Measurements from ENCODE around the gene LCAT. TPM values are rescaled to one million over a fixed set of nuclear protein-coding genes. Genes with fewer than 3 reads are reported as not detected.
A peak's percentile ranks its signal among the peaks of the same experiment; 100 is the strongest.

Gene LCAT, protein sequence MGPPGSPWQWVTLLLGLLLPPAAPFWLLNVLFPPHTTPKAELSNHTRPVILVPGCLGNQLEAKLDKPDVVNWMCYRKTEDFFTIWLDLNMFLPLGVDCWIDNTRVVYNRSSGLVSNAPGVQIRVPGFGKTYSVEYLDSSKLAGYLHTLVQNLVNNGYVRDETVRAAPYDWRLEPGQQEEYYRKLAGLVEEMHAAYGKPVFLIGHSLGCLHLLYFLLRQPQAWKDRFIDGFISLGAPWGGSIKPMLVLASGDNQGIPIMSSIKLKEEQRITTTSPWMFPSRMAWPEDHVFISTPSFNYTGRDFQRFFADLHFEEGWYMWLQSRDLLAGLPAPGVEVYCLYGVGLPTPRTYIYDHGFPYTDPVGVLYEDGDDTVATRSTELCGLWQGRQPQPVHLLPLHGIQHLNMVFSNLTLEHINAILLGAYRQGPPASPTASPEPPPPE
- 1.6 and 1.7 TPM in 2 replicates for total RNA-seq

DNA sequence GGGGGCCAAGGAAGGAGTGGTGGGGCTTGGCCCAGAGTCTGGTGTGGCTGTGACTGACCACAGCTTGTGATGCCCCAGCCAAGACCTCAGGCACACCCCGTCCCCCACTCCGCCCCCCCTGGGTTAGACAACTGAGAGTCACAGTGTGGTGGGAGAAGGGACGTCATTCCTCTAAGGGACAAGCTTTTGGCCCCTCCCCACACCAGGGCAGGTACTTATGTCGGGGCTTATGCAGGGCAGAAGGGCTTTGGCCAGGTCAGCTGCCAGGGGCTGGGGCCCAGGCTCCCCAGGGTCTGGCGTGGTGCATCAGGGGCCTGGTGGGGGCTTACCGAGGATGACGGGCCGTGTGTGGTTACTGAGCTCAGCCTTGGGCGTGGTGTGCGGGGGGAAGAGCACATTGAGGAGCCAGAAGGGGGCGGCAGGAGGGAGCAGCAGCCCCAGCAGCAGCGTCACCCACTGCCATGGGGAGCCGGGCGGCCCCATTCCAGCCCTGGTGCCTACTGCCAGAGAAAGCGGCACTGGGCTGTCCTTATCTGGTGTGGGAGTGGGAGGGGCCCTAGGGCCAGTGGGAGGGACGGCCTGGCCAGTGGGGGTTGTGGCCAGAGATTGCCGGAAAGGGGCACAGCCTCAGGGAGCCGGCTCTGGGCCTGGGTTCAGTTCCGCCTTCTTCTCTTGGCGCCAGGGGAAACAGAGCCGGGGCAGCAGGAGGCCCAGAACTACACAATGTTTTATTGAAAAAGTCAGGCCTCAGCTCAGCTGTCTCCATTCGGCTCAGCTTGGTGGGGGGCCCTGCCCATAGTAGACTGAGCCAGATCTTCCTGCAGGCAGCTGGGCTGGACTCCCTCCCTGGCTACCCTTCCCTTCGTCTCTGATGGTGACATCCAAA is at the start of gene LCAT:
TSS of gene LCAT (minus strand) at position 502 of the 886 bp plus-strand sequence. CDS start at position 483, 19 bp downstream.
- Histone ChIP-seq H3K36me3 (ENCODE audit: control insufficient read depth, insufficient read depth, low read length) (peaks cover 45% of the 10 kb centered on the region), H3K27me3 (ENCODE audit: control insufficient read depth, insufficient read depth, low read length) (no peaks in the 10 kb centered on the region), H3K4me3 (ENCODE audit: low read depth, low read length) (no peak within 1 kb of the TSS)
- FAIRE-seq: no peak
- TF ChIP-seq, protein P1, sequence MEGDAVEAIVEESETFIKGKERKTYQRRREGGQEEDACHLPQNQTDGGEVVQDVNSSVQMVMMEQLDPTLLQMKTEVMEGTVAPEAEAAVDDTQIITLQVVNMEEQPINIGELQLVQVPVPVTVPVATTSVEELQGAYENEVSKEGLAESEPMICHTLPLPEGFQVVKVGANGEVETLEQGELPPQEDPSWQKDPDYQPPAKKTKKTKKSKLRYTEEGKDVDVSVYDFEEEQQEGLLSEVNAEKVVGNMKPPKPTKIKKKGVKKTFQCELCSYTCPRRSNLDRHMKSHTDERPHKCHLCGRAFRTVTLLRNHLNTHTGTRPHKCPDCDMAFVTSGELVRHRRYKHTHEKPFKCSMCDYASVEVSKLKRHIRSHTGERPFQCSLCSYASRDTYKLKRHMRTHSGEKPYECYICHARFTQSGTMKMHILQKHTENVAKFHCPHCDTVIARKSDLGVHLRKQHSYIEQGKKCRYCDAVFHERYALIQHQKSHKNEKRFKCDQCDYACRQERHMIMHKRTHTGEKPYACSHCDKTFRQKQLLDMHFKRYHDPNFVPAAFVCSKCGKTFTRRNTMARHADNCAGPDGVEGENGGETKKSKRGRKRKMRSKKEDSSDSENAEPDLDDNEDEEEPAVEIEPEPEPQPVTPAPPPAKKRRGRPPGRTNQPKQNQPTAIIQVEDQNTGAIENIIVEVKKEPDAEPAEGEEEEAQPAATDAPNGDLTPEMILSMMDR (IDR thresholded peaks at IDR 0.05; ENCODE audit: insufficient read depth, low read length, severe bottlenecking): no peak
- DNase-seq (ENCODE audit: low read depth): no peak

DNA sequence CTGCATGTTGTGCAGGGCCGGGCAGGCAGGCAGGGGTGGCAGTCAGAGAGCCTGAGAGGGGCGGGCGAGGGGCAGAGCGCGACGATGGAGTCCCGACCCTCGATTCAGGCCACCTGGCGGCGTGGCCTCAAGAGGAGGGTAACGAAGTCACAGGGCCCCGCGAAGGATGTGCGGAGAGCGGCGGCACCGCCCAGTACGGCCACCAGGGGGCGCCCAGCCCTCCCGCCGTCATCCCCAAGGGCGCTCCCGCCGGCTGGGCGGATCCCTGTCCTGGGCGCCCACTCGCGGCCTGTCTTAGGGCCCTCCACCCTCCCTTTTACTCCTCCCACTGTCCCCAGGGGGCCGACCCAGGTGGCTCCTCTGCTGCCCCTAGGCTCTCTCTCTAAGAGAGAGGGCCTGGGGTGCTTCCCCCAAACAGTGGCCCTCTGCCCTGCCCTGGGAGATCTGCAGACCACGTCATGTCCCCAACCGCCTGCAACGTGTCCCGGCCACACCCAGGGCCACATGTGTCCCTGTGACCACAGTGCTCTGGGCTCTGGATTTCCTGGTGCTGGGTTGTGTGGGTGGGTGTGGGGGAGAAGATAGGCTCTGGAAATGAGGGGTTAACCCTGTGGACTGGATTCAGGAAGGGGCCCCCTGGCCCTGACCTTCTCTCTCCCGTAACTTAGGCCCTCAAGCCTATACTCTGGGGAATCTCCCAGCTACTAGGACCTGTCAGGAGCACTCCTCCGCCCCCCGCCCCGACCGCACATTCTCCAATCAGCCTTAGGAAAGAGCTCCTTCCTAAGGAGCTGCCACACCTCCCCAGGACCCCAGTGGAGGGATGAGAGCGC is 49.5 kb upstream of the LCAT start:
- peak; percentile 29 for DNase-seq (ENCODE audit: low read depth)
- TF ChIP-seq, protein P1 (IDR thresholded peaks at IDR 0.05; ENCODE audit: insufficient read depth, low read length, severe bottlenecking): peak; percentile 97
- Histone ChIP-seq H3K36me3 (ENCODE audit: control insufficient read depth, insufficient read depth, low read length) (no peaks in the 10 kb centered on the region), H3K4me3 (ENCODE audit: low read depth, low read length) (peak overlapping the region; percentile 18), H3K27me3 (ENCODE audit: control insufficient read depth, insufficient read depth, low read length) (no peaks in the 10 kb centered on the region)
- no peak for FAIRE-seq

DNA sequence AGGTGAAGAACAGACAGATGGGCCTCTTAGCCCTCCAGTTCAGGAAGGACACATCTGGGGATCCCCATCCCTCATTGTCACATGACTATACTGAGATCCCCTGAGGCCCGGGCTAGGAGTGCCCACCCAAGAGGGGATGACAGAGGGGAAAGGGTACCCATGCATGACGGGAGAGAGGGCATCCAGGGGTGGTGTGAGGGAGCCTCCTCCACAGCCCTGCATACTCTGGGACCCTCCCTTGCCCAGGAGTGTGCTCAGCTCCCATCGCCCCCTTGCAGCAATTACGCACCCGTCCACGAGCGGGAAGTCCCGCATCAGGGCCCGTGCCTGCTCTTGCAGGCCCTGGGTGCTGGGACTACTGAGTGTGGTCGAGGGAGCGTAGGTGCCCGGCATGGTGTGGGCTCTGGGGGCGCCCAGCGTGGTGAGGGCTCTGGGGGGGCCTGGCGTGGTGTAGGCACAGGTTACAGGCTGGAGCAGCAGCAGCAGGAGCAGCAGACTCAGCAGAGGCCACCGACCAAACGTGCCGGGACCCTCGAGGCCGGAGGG is 48.8 kb upstream of the LCAT start:
- Histone ChIP-seq H3K4me3 (ENCODE audit: low read depth, low read length) (no peak overlapping the region), H3K27me3 (ENCODE audit: control insufficient read depth, insufficient read depth, low read length) (no peaks in the 10 kb centered on the region), H3K36me3 (ENCODE audit: control insufficient read depth, insufficient read depth, low read length) (no peaks in the 10 kb centered on the region)
- TF ChIP-seq, protein P1 (IDR thresholded peaks at IDR 0.05; ENCODE audit: insufficient read depth, low read length, severe bottlenecking): no peak
- no peak for FAIRE-seq
- no peak for DNase-seq (ENCODE audit: low read depth)

DNA sequence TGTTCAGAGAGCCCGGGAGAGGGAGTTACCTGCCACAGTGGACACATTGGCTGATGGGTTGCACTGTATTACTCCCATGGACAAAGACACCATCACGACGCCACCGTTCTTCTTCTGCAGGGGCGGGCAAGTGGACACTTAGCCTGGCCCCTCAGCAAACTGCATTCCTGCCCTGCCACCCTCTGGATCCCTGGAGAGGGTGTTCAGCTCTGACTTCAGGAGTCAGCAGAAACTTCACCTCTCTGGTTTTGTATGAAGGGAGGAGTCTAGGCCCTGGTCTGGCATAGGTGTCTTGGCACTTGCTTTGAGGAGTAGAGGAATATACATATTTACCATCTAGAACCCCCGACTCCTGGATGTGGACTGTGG is 46.1 kb upstream of the LCAT start:
- TF ChIP-seq, protein P1 (IDR thresholded peaks at IDR 0.05; ENCODE audit: insufficient read depth, low read length, severe bottlenecking): no peak
- no peak for FAIRE-seq
- Histone ChIP-seq H3K4me3 (ENCODE audit: low read depth, low read length) (no peak overlapping the region), H3K27me3 (ENCODE audit: control insufficient read depth, insufficient read depth, low read length) (no peaks in the 10 kb centered on the region), H3K36me3 (ENCODE audit: control insufficient read depth, insufficient read depth, low read length) (no peaks in the 10 kb centered on the region)
- no peak for DNase-seq (ENCODE audit: low read depth)

DNA sequence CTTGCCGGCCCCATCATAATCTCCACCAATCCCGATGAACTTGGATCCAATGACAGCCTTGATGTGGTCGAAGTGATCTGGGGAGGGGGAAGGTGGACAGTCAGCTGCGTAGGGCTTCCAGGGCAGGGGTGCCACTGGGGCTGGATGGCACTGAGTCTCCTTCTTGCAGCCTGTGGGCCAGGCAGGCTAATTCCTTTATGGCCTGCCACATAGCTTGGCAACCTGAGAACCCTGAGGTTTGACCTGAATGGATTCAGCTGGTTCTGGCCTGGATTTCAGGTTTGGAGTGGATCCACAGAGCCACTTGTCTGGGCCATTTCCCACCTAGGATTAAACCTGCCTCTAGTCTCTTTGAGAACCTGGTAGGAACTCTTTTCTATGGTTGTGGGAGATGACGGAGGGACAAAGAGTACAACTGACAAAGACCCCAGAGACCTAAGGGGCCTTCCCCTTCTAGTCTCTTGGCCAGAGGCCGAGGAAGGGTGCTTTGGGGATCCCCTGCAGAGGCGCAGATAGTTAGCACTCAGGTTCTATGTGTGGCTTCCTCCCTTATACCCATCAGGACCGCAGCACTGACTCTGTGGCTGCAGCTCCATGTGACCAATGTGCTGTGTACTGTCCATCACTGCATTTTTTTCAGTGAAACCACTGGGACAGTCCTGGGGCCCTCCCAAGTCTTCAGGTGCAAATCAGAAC is 45.5 kb upstream of the LCAT start:
- H3K4me3 ChIP-seq (ENCODE audit: low read depth, low read length): no peak overlapping the region
- FAIRE-seq (no peak), DNase-seq (ENCODE audit: low read depth) (no peak)
- H3K36me3 ChIP-seq (ENCODE audit: control insufficient read depth, insufficient read depth, low read length): no peaks in the 10 kb centered on the region
- H3K27me3 ChIP-seq (ENCODE audit: control insufficient read depth, insufficient read depth, low read length): no peaks in the 10 kb centered on the region
- TF ChIP-seq, protein P1 (IDR thresholded peaks at IDR 0.05; ENCODE audit: insufficient read depth, low read length, severe bottlenecking): no peak
